ENCODE data around the gene GTF2H1.

GRCh38 chr11:18332891-18333290 lies 10.5 kb downstream of the GTF2H1 start:
- no peak for TF ChIP-seq CTCF (IDR thresholded peaks at IDR 0.05; ENCODE audit: poor library complexity)
- no peak for TF ChIP-seq EZH2 (IDR thresholded peaks at IDR 0.05; ENCODE audit: borderline replicate concordance)

Measured in hepatocyte (in vitro differentiated cells).